Body of pancreas (tissue), 4 donors: ENCODE measurements around the gene ESD. TPM values are rescaled to one million over a fixed set of nuclear protein-coding genes. Genes with fewer than 3 reads are reported as not detected.

Experiments
- ATAC-seq: fragments of 150-250 bp; one replicate; pipeline ENCODE4 v1.9.1; 2016
- DNase-seq, 4 donors: peaks; one replicate each; pipeline ENCODE4 v3.0.0-alpha.2; 2019
- H3K27ac ChIP-seq, 4 donors: fragments of 200-600 bp; sonication (generic); 1 replicate in 3 of 4; 2 replicates in 1 of 4; pipeline versions ENCODE4 v1.5.1 to v1.6.1; 2016 to 2019; ENCODE audit warnings: mild to moderate bottlenecking in 1 of 4, mixed read lengths in 1 of 4, moderate library complexity in 1 of 4
- H3K27me3 ChIP-seq, 2 donors: fragments of 200-600 bp; sonication (generic); one replicate each; pipeline ENCODE4 v1.6.0; 2016; ENCODE audit warnings: mild to moderate bottlenecking in 1 of 2
- H3K36me3 ChIP-seq, 2 donors: fragments of 200-600 bp; sonication (generic); replicated peaks in 1 of 2; 2 replicates each; pipeline ENCODE4 v1.5.1; 2016; ENCODE audit warnings: low read depth in 2 of 2; ENCODE audit not compliant: insufficient read depth in 1 of 2
- H3K4me1 ChIP-seq: fragments of 200-600 bp; sonication (generic); one replicate; pipeline ENCODE4 v1.6.0; 2016
- H3K4me3 ChIP-seq, 2 donors: fragments of 200-600 bp; sonication (generic); 1 replicate in 1 of 2; 2 replicates in 1 of 2; pipeline ENCODE4 v1.5.1; 2016 to 2019
- H3K9me3 ChIP-seq, 3 donors: fragments of 200-600 bp; sonication (generic); 1 replicate in 2 of 3; 2 replicates in 1 of 3; pipeline ENCODE4 v1.5.1; 2016
- POLR2A ChIP-seq, 3 donors: fragments of 450-650 bp; IDR thresholded peaks; one replicate each; pipeline ENCODE4 v1.6.1; 2016; ENCODE audit warnings: antibody characterized with exemption in 3 of 3, mild to moderate bottlenecking in 2 of 3
- WGBS, 2 donors: methylation state at CpG; one replicate each; pipeline ENCODE4 v1.1.5; 2017; 5-methylcytosine and 5-hydroxymethylcytosine counted together
- intact Hi-C: fragments of 100-400 bp; cut with DNase I; formaldehyde crosslinking; loops from one replicate; pipeline ENCODE4 v1.15.1; 2023
- total RNA-seq, 2 donors: library from RNA; depleted of rRNA; stranded (reverse); fragments of >200 nt; gene quantifications; one replicate each; pipeline ENCODE4 v1.1.0, GENCODE V29; 2016
- TF ChIP-seq, protein P1 (sequence below), 7 experiments: fragments of 450-650 bp in 4 of 7; fragments of 200-600 bp in 3 of 7; sonication (generic) in 3 of 7; IDR thresholded peaks; one replicate each; pipeline ENCODE4 v1.5.1; 2016 to 2019; ENCODE audit warnings: antibody characterized with exemption in 7 of 7

ESD gene, protein sequence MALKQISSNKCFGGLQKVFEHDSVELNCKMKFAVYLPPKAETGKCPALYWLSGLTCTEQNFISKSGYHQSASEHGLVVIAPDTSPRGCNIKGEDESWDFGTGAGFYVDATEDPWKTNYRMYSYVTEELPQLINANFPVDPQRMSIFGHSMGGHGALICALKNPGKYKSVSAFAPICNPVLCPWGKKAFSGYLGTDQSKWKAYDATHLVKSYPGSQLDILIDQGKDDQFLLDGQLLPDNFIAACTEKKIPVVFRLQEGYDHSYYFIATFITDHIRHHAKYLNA
- total RNA-seq: 10 to 100 TPM; 24.4 to 45.4 TPM

DNA sequence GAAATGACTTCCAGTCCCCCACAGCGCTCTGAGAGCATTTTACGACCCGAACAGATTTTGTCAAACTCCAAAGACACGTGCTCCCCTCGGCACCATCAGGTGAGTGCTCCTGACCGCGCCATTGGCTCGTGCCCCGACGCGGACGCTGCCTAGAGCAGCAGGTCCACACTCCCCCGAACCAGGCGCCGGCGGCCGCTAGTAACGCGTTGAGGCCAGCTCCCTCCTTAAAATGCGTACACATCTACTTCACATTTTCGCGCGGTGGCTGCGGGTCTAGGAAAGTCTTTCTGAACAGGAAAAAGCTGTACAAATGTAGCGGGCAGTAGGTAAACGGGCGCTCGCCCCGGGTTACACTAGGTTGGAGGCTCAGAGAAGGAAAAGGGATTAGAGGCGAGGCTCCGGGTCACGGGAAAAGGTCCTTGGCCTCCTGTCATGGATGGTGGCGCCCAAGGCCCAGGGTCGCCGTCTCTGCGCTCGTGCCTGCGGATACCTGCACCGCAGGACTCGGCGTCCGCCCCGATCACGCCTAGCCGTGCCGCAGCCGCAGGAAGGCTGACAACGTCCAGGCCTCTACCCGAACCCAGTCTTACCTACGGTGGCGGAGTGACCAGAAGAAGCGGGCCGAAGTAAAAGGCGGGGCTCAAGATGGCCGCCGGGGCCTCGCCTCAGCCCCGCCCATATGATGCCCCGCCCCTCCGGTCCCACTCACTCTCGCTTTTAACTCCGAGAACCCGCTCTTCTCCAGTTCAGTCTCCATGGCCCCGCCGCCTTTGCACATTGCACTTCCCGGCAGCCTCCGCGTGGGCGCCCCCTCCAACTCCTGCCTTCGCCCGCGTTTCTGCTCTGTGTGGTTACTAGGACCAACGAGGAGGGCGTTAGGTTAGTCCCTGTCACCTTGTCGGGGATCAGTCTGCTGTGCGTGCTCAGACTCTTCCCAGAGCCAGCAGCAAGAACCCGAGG, at the start of gene ESD:
ESD (minus strand) TSS at position 647 of the 960 bp plus-strand sequence. CDS start 5,748 bp downstream, outside the sequence.
- H3K36me3 ChIP-seq: no peaks in the 10 kb centered on the region
- peaks cover 30% of the 10 kb centered on the region for H3K4me1 ChIP-seq
- intact Hi-C loops: no loop called here
- peak within 1 kb of the TSS; percentile 74 to 90 (median 83) for H3K27ac ChIP-seq
- no peaks in the 10 kb centered on the region for H3K27me3 ChIP-seq
- peak within 1 kb of the TSS; percentile 26 to 84 for H3K4me3 ChIP-seq
- peak; percentile 98 for ATAC-seq
- WGBS, 2 donors: 0 to 1% methylated on average over 45 to 76 of the region's 77 CpGs
- DNase-seq: peak; percentile 91 to 95 (median 94)
- no peaks in the 10 kb centered on the region for H3K9me3 ChIP-seq
- TF ChIP-seq POLR2A (IDR thresholded peaks at IDR 0.05): peak; percentile 62 to 88 (median 85)
- TF ChIP-seq, protein P1, sequence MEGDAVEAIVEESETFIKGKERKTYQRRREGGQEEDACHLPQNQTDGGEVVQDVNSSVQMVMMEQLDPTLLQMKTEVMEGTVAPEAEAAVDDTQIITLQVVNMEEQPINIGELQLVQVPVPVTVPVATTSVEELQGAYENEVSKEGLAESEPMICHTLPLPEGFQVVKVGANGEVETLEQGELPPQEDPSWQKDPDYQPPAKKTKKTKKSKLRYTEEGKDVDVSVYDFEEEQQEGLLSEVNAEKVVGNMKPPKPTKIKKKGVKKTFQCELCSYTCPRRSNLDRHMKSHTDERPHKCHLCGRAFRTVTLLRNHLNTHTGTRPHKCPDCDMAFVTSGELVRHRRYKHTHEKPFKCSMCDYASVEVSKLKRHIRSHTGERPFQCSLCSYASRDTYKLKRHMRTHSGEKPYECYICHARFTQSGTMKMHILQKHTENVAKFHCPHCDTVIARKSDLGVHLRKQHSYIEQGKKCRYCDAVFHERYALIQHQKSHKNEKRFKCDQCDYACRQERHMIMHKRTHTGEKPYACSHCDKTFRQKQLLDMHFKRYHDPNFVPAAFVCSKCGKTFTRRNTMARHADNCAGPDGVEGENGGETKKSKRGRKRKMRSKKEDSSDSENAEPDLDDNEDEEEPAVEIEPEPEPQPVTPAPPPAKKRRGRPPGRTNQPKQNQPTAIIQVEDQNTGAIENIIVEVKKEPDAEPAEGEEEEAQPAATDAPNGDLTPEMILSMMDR (IDR thresholded peaks at IDR 0.05): no peak

DNA sequence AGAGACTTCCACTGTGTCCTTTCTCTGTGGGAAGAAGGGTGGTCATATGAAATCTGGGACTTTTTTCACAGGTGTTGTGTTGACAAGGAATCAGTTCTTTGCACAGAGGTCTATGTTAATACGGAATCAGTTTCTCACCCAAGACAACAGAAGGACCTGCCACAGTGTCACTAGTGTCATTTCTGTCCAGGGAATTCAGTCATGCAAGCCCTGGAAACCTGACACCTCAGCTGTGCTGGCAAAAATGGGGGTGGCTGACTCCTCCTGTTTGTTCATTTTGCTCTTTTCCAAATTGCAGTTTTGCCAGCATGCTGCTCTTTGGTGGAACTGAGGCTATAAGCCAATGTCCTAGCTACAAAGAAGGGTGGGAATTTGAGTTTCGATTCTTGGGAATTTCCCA, 49.8 kb upstream of the ESD start:
- ATAC-seq: no peak
- H3K27ac ChIP-seq: no peak overlapping the region
- H3K4me1 ChIP-seq: no peaks in the 10 kb centered on the region
- intact Hi-C loops: no loop called here
- no peak for DNase-seq
- 50 to 56% methylated on average over 2 of the region's 2 CpGs for WGBS, 2 donors
- no peaks in the 10 kb centered on the region for H3K27me3 ChIP-seq
- no peaks in the 10 kb centered on the region for H3K9me3 ChIP-seq
- H3K36me3 ChIP-seq: no peaks in the 10 kb centered on the region
- TF ChIP-seq, protein P1 (IDR thresholded peaks at IDR 0.05): no peak
- TF ChIP-seq POLR2A (IDR thresholded peaks at IDR 0.05): no peak
- H3K4me3 ChIP-seq: no peak overlapping the region

DNA sequence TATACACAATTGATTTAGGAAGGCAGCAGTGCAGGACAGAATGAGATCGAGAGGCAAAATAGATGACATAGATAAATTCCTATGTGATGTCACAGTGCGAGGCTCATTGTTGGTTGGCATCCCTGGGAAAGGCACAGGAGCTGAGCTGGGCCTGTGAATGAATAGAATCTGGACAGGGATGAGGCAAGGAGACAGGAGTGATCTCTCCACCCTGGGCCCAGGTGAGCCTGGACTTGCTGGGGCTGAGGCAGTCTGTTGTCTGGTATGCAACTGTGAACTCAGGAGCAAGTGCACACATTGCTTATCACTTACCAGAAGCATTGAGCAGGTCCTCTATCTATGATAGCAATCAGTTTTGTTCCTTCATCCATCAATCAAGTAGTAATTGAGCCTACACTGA, 48.2 kb upstream of the ESD start:
- intact Hi-C loops: no loop called here
- H3K27me3 ChIP-seq: no peaks in the 10 kb centered on the region
- DNase-seq (no peak), ATAC-seq (no peak)
- H3K4me1 ChIP-seq: no peaks in the 10 kb centered on the region
- no peaks in the 10 kb centered on the region for H3K9me3 ChIP-seq
- H3K36me3 ChIP-seq: no peaks in the 10 kb centered on the region
- TF ChIP-seq, protein P1 (IDR thresholded peaks at IDR 0.05): no peak
- no peak for TF ChIP-seq POLR2A (IDR thresholded peaks at IDR 0.05)
- no peak overlapping the region for H3K27ac ChIP-seq
- H3K4me3 ChIP-seq: no peak overlapping the region
- 74 to 78% methylated on average over 2 of the region's 2 CpGs for WGBS, 2 donors

DNA sequence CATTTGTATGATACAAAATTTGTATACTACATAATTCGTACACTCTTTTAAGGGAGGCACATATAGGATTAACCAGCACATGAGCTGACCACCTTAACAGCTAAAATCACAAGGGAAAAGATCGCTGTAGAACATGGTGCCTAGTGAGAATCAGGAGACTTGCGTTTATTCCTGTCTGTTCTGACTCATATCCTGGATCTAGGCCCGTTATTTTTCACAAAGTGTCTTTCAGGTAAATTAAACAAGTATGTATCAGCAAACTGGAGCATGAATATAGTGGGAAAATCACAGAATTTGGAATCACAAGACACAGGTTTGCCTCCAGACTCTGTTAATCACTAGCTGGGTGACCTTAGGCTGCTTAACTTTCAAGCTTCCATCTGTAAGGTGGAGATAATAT, 47.5 kb upstream of the ESD start:
- no peaks in the 10 kb centered on the region for H3K9me3 ChIP-seq
- H3K36me3 ChIP-seq: no peaks in the 10 kb centered on the region
- H3K27me3 ChIP-seq: no peaks in the 10 kb centered on the region
- WGBS, 2 donors: 54 to 61% methylated on average over 4 of the region's 4 CpGs
- no peaks in the 10 kb centered on the region for H3K4me1 ChIP-seq
- DNase-seq (no peak), ATAC-seq (no peak)
- no peak overlapping the region for H3K4me3 ChIP-seq
- intact Hi-C loops: no loop called here
- no peak overlapping the region for H3K27ac ChIP-seq
- no peak for TF ChIP-seq POLR2A (IDR thresholded peaks at IDR 0.05)
- TF ChIP-seq, protein P1 (IDR thresholded peaks at IDR 0.05): no peak
